ENCODE results near the gene CHST11.

DNA sequence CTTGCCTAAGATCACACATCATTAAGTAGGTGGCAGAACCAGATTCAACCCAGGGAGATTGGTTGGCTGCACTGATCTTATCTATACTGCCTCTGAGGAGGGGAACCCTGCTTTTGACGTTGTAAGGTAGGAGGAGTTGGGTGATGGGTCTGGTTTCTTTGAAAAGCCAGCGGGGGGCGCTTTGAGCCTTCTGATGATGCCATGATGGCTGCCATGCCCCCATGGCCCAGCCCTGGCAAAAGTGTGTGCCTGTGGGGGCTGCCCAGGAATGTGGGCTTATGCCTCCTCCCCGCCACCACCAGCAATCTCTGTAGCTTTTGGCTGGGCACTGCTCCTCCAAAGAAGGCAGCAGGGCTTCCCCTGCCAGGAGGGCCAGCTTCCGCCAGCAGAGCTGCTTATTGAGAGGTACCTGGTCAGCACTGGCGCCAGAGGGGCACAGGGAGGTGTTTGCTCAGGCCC is 277.0 kb downstream of the CHST11 start:
- TF ChIP-seq POLR2A (IDR thresholded peaks at IDR 0.05) (no peak), EP300 (IDR thresholded peaks at IDR 0.05) (no peak)
- TF ChIP-seq, protein P1, sequence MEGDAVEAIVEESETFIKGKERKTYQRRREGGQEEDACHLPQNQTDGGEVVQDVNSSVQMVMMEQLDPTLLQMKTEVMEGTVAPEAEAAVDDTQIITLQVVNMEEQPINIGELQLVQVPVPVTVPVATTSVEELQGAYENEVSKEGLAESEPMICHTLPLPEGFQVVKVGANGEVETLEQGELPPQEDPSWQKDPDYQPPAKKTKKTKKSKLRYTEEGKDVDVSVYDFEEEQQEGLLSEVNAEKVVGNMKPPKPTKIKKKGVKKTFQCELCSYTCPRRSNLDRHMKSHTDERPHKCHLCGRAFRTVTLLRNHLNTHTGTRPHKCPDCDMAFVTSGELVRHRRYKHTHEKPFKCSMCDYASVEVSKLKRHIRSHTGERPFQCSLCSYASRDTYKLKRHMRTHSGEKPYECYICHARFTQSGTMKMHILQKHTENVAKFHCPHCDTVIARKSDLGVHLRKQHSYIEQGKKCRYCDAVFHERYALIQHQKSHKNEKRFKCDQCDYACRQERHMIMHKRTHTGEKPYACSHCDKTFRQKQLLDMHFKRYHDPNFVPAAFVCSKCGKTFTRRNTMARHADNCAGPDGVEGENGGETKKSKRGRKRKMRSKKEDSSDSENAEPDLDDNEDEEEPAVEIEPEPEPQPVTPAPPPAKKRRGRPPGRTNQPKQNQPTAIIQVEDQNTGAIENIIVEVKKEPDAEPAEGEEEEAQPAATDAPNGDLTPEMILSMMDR (IDR thresholded peaks at IDR 0.05): no peak

Data from ovary (tissue), 3 donors.